GM19099 (cell line): ENCODE measurements around the gene CCDC73.
A peak's percentile ranks its signal among the peaks of the same experiment; 100 is the strongest.

ENCODE experiments used
- POLR2A ChIP-seq: IDR thresholded peaks from 3 replicates; pipeline ENCODE4 v1.6.1; 2011; ENCODE audit warnings: low read depth; ENCODE audit not compliant: insufficient read length; ENCODE audit errors: extremely low read depth

CCDC73 gene

DNA sequence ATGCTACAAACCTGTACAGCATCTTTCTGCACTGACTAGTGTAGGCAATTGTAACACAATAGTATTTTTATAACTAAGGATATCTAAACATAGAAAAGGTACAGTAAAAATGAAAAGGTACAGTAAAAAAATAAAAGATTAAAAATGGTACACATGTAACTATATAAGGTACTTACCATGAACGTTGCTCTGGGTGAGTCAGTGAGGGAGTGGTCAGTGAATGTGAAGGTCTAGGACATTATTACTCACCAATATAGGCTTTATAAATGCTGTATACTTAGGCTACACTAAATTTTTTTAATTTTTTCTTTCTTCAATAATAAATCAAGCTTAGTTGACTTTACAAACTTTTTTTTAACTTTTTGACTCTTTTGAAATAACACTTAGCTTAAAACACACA is 150.9 kb downstream of the CCDC73 start:
- no peak for TF ChIP-seq POLR2A

DNA sequence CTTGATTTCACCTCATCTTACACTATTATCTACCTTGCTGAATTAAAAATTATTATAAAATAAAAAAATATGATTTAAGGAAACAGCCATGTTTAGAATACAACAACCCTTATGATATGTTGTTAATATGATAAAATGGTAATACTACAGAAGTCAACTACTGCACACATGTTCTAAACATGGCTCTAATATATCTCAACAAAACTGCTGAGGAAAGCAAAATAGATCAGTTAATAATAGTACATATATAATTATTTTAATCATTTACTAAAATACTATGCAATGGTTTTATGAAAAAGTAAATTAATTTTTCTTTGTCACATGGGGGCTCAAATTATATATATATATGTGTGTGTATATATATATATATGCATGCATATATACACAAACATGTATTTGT is 153.1 kb downstream of the CCDC73 start:
- no peak for TF ChIP-seq POLR2A

DNA sequence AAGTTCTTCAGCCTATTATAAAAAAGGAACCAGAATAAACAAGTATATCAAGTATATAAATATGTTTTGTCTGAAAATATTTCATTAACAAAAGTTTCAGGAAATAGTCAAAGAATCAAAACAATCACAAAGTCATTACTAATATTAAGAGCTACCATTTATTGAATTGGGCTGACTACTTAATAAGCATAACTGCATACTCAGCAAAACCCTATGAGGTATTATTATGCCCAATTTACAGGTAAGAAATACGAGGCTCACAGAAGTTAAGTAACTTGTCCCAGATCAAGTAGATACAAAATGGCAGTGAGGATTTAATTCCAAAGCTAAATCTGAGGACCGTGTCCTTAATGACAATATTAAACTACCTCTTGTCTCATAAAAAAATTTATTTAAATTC is 158.6 kb downstream of the CCDC73 start:
- TF ChIP-seq POLR2A = no peak

DNA sequence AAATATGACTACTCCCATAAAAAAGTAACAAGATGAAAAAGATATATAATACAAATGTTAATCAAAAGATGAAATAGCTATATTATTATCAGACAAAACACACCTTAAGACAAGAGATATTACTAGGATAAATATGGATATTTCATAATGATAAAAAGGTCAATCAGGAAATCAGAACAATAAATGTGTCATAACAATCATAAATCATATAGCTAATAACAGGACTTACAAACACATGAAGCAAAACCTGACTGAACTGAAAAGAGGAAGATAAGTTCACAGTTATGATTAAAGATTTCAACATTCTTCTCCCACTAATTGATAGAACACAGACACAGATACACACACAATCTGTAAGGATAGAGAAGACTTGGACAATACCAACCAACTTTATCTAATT is 163.6 kb downstream of the CCDC73 start:
- TF ChIP-seq POLR2A = no peak

DNA sequence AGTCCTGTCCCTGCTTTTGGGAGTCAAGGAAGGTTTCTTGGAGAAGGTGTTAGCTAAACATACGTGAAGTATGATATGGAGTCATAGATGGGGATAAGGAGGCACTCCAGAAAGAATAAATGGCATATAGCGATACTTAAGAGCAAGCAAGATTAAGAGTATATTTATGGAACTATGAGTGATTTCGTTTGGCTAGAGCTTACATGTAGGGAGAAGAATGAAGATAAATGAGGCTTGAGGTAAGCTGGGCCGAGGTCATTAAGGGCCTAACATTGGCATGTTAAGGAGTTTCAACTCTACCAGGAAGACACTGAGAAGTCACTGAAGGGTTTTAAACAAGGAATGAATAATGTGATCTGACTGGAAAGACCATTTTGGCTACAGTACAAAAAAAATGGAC is 177.6 kb downstream of the CCDC73 start:
- no peak for TF ChIP-seq POLR2A

DNA sequence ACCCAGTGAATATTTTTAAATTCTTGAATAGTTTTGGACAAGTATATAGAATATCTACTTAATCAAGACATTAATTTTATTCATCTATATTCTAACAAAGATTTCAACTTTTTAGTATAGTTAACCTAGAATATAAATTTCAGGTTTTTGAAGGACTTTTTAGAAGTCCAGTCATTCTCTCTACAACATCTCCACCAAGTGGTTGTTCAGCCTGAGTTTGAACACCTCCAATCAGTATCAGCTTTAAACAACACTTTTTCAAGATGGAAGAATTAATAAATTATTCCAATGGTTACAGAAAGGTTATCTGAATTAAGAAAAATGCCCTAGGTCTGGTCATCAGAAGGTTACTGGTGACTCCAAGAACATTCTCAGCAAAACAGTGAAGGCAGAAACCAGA is 179.0 kb downstream of the CCDC73 start:
- TF ChIP-seq POLR2A = no peak

DNA sequence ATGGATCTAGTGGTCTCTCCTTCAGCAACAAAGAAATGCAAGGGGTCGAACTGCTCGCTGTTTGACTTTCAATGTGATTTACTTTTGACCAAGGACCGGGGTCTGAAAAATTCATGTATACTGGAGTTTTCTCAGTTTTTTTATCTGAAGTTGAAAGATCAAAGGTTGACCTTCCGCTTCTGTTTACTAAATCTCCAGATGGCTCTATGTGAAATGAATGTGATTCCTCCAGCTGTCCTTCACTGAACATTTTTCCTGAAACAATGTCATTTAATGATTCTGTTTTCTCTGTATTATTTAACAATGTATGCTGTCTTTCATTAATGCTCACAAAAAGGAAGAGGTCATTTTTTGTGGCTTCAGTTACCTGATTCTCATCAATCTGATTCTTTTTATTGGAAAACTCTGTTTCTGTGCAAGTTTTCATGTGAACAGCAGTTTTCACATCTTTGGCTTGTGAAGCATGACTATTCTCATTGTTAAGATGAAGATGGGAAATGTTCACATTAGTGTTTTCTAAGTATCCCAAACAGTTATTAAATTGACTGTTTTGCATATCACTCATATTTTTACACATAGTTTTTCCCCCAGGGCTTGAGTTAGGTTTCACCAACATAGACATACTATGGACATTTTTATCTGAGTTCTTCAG is 180.8 kb downstream of the CCDC73 start:
- no peak for TF ChIP-seq POLR2A

DNA sequence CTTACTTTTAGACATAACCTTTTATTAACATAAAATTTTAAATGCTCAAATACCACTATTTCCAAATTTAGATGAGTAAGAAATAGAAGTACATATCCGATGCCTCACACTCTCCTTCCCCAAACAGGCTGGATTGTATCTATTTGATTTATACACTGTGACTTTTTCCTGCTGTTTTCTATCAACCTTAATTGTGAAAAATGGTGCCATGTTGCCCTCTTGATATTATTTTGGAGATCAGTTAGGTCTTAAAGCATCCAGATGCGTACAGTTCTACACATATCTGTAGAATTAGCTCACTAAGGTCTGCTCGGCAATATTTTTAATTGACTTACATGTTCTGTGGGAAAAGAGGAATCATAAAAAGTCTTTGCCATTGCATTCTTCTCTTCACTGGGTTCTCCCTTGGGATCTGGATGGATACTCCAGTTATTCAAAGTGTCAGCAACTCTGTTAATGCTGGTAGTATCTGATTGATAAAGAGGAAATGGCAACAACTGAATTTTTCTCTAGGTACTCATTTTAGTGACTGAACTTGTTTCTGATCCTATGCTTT is 183.6 kb downstream of the CCDC73 start:
- no peak for TF ChIP-seq POLR2A

DNA sequence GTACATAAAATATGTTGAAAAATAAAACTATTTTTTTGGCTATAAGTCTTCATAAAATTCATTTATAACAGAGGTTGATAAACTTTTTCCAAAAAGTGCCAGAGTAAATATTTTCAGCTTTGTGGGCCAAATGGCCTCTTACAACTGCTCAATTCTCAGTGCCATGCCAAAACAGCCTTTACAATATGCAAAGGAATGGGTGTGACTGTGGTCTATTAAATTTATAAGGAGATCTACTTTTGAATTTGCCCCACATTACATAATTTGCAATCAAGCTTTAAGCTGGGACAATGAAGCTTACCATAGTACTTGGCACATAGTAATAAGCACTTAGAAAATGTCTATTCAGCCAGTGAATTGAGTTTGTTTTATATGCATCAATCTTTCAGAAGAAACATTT is 188.2 kb downstream of the CCDC73 start:
- TF ChIP-seq POLR2A = no peak

DNA sequence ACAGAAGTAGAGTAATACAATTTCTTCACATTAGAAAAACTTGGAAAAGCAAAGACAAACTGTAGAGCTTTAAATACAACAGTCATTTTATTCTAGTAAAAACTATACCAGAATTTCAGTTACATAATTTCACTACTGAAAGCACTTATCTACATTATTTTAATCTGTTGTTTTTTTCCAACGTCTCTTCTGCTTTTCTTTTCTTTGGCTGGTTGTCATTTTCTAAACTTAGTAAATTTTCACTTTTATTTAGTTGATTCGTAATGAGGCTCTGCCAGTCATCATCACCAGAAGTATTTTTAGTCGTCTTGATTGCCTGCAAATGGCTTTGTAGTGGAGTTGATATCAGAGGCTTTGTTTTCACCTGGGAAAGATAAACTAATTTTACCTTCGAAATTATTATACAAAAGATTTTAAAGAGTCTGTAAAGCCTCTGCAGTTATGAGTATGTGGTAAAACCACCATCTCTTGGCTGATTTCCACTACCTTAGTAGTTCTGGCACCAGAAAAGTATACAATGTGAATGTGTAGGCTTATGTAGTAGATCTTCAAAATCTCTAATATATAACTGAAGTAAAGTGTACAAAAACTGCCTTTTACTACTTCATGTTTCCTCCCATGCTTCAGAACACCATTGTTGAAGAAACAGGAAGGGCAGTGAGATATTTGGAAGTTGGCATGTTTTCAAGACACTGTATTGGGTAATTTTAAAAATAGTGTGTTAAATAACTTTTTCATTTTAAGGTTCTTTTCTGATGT is 191.6 kb downstream of the CCDC73 start:
- TF ChIP-seq POLR2A = no peak

DNA sequence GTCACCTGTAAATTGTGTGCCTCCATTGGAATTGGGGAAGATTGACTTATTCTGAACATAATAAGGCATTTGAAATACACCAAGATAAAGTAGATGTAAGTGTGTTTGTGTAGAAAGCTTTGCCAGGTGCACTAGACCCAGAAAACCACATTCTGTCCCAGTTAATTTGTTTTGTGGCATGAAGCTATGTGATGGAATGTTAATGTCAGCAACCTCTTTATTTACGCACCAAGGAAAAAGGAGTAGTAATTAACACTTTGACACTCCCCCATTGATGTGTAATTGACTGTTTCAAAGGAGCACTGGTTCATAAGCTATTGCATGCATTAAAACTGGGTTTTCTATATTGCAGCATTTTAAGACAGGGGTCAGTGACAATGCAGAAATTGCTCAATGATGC is 196.5 kb downstream of the CCDC73 start:
- TF ChIP-seq POLR2A = no peak

DNA sequence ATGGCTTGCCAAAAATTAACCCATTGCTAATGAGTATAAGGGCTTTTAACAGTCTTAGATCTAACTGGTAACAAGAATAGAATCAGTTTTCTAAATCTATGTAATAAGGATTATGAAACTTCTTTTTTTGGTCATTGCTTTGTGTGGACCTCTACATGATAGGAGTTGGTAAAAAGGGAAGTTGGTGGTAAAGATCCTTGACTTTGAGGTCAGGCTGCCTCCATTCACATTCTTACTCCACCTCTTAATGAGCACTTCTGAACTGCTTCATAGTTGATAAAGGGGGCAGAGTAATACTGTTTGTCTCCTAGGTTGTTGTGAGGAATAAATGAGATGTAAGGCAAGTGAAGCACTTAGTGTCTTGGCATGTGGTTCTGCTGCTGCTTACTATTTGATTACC is 200.2 kb downstream of the CCDC73 start:
- TF ChIP-seq POLR2A = no peak

DNA sequence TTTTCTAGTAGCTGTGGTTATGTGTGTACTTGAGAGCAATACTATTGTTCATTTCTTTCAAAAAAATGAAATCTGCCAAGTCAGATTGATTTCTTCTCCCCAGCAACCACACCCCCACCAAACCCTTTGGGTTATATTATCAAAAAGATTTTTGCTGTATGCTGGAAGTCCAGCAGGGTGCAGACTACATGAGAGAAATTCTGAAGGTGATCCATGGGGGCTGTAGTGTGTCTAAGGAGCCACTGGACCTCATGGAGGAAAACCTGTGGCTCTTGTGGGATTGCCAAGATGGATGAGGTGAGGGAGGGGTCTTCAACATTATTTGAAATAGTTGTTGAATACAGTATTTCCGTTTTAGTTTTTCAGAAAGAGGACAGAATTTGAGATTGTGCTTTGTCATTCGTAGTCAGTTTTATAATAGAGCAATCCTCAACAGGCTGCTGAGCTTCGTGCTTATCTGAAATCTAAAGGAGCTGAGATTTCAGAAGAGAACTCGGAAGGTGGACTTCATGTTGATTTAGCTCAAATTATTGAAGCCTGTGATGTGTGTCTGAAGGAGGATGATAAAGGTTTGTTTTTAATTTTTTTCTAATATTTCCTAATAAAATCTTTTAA is 207.8 kb downstream of the CCDC73 start:
- TF ChIP-seq POLR2A = no peak

DNA sequence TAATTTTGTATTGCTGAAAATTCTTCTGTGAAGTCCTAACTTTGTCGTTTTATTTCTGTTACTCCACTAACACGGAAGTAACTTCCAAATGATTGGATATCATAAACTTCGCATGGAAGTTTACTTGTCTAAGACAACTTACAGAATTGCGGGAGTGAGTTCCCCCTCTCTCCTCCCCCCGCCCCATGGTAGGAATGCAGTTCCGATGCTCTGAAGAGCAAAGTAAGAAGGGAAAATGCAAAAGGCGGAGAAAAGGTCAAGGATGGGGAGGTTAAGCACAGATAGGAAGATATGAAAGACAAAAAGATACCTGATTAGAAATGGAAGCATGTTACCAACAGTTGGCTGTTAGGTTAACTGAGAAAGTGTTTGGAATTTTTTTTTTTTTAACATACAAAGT is 209.5 kb downstream of the CCDC73 start:
- no peak for TF ChIP-seq POLR2A

DNA sequence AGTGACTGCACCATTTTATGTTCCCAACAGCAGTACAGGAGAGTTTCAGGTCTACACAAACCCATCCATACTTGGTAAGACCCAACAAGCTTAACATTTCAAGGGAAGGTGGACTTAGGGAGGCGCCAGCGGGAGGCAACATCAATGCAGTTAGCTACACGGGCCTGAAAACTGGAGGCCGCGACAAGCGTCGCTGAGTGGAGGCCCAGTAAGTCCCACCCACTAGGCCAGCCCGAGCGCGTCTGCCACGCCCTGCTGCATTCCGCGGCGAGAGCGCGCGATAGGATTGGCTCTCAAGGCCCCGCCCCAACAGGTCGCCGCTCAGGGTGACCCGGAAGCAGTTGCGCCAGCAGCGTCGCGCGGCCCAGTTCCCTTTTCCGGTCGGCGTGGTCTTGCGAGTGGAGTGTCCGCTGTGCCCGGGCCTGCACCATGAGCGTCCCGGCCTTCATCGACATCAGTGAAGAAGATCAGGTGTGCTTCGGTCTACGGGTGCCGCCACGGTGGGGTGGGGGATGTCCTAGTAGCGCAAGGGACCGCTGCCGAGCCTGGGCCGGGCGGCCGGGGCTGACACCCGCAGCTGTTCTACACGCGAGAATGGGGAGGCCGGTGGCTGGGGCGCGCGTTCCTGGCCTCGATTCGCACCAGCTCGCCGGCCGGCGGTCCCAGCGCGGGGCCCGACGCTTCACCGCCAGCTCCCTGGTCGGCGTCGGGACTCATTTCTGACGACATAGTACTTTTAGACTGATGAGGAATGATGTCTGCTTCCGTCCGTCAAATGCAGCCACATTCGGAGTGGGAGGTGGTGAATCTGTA is 210.8 kb downstream of the CCDC73 start, which contains the start of gene EIF3M:
EIF3M (plus strand) TSS at position 373 of the 813 bp plus-strand sequence; CDS start at position 430, 57 bp downstream.
- TF ChIP-seq POLR2A = peak; percentile 93
